GM12878 (cell line): ENCODE results near the gene NLRP6. TPM values are rescaled to one million over a fixed set of nuclear protein-coding genes. Genes with fewer than 3 reads are reported as not detected.

ENCODE experiments used
- DPF2 ChIP-seq: fragments of 450-650 bp; IDR thresholded peaks from 2 replicates; pipeline ENCODE4 v1.6.1; 2017; ENCODE audit warnings: mild to moderate bottlenecking
- EED ChIP-seq: sonication (generic); IDR thresholded peaks from 2 replicates; pipeline ENCODE4 v1.6.1; 2016; ENCODE audit warnings: antibody characterized with exemption, low read depth
- EP300 ChIP-seq, 2 experiments: fragments of 150-350 bp in 1 of 2; IDR thresholded peaks; 2 replicates each; pipeline ENCODE4 v1.6.1; 2011 to 2012; ENCODE audit warnings: low read depth in 2 of 2, low read length in 2 of 2, borderline replicate concordance in 1 of 2, improper control_type of control experiment in 1 of 2, inconsistent platforms in 1 of 2; ENCODE audit not compliant: control insufficient read depth in 1 of 2
- IKZF2 ChIP-seq, 2 experiments: fragments of 450-650 bp; IDR thresholded peaks; 2 replicates each; pipeline ENCODE4 v1.6.1; 2017; ENCODE audit warnings: mild to moderate bottlenecking in 2 of 2, moderate library complexity in 2 of 2
- KLF5 ChIP-seq: fragments of 450-650 bp; IDR thresholded peaks from 2 replicates; pipeline ENCODE4 v1.6.1; 2014; ENCODE audit warnings: mild to moderate bottlenecking; ENCODE audit not compliant: partially characterized antibody
- MAX ChIP-seq: IDR thresholded peaks from 2 replicates; pipeline ENCODE4 v1.6.1; 2012; ENCODE audit warnings: low read depth, low read length, improper control_type of control experiment
- MXI1 ChIP-seq: fragments of 150-350 bp; IDR thresholded peaks from 2 replicates; pipeline ENCODE4 v1.6.1; 2011; ENCODE audit warnings: low read depth, mild to moderate bottlenecking, inconsistent platforms, low read length, improper control_type of control experiment
- NR2C2 ChIP-seq: IDR thresholded peaks from 2 replicates; pipeline ENCODE4 v1.6.1; 2011; ENCODE audit warnings: borderline replicate concordance, low read depth; ENCODE audit not compliant: control insufficient read depth, insufficient read length
- NR2F1 ChIP-seq: fragments of 450-650 bp; conservative IDR thresholded peaks from 2 replicates; pipeline ENCODE4 v1.6.1; 2017; ENCODE audit warnings: mild to moderate bottlenecking
- PAX5 ChIP-seq: IDR thresholded peaks from 2 replicates; pipeline ENCODE4 v1.6.1; 2011; ENCODE audit warnings: low read depth, low read length, borderline replicate concordance
- PBX3 ChIP-seq: IDR thresholded peaks from 2 replicates; pipeline ENCODE4 v1.6.1; 2011; ENCODE audit warnings: mild to moderate bottlenecking, low read depth, low read length, moderate library complexity; ENCODE audit not compliant: insufficient replicate concordance
- STAT1 ChIP-seq: fragments of 450-650 bp; conservative IDR thresholded peaks from 2 replicates; pipeline ENCODE4 v1.6.1; 2014; ENCODE audit warnings: antibody characterized with exemption, mild to moderate bottlenecking
- TARDBP ChIP-seq: IDR thresholded peaks from 2 replicates; pipeline ENCODE4 v1.6.1; 2016; ENCODE audit warnings: borderline replicate concordance
- TCF12 ChIP-seq: IDR thresholded peaks from 2 replicates; pipeline ENCODE4 v1.6.1; 2011; ENCODE audit warnings: low read depth, mild to moderate bottlenecking, low read length
- WRNIP1 ChIP-seq: IDR thresholded peaks from 2 replicates; pipeline ENCODE4 v1.6.1; 2011; ENCODE audit warnings: low read depth, low read length, improper control_type of control experiment, borderline replicate concordance
- ZBTB11 ChIP-seq: fragments of 450-650 bp; formaldehyde crosslinking; IDR thresholded peaks from 2 replicates; pipeline ENCODE4 v1.5.0; 2022; ENCODE audit warnings: mild to moderate bottlenecking, missing genetic modification characterization
- ZBTB4 ChIP-seq: fragments of 450-650 bp; formaldehyde crosslinking; IDR thresholded peaks from 2 replicates; pipeline ENCODE4 v1.4.0; 2022; ENCODE audit warnings: mild to moderate bottlenecking, moderate library complexity
- ZNF217 ChIP-seq: fragments of 450-650 bp; IDR thresholded peaks from 2 replicates; pipeline ENCODE4 v1.6.1; 2017; ENCODE audit warnings: antibody characterized with exemption, mild to moderate bottlenecking
- ZNF687 ChIP-seq: fragments of 450-650 bp; IDR thresholded peaks from 2 replicates; pipeline ENCODE4 v1.6.1; 2017; ENCODE audit warnings: mild to moderate bottlenecking, moderate library complexity
- polyA plus RNA-seq, 11 experiments: library from polyadenylated mRNA; depleted of rRNA in 4 of 11; unstranded in 6 of 11; stranded (reverse) in 5 of 11; fragments of >200 nt; fragmentation: Nextera tagmentation in 4 of 11; fragmentation: Illumina TruSeq in 1 of 11; extraction: Ambion mirVana in 4 of 11; extraction: Trizol in 1 of 11; gene quantifications; 1 replicate in 1 of 11; 2 replicates in 10 of 11; pipeline versions ENCODE4 v1.2.1 to v1.2.3, GENCODE V29; 2011 to 2016; ENCODE audit warnings: inconsistent platforms in 2 of 11, missing spikeins in 2 of 11, low read depth in 1 of 11
- total RNA-seq, 4 experiments: library from RNA; depleted of rRNA in 3 of 4; stranded (reverse); fragments of >200 nt in 3 of 4; fragmentation: Illumina TruSeq in 1 of 4; extraction: Trizol in 1 of 4; gene quantifications; 2 replicates each; pipeline versions ENCODE4 v1.2.1 to v1.2.3, GENCODE V29; 2013 to 2021

NLRP6 gene
- total and polyA plus RNA-seq, 10 of the 15 experiments (the other 5 are each of a cell fraction or from before 2014, with no cell fraction given) = 0.03 to 0.11 TPM; not detected in 8

- TF ChIP-seq NR2C2 (no peak), TCF12 (0 out of 2 replicates have a peak, but pooled peaks have one; percentile 19), TARDBP (no peak), MAX (peak; percentile 66), EED (0 out of 2 replicates have a peak, but pooled peaks have one; percentile 14), IKZF2 (IDR thresholded peaks at IDR 0.05) (no peak), DPF2 (no peak), ZBTB4 (CRISPR knock-in tag) (no peak), ZNF217 (no peak), WRNIP1 (no peak), ZNF687 (peak; percentile 97), PAX5 (no peak), EP300 (IDR thresholded peaks at IDR 0.05; ENCODE audit: borderline replicate concordance in 1 of 2, control insufficient read depth in 1 of 2, low read depth in 2 of 2, low read length in 2 of 2) (no peak), KLF5 (no peak), NR2F1 (peak; percentile 38), STAT1 (no peak), ZBTB11 (CRISPR knock-in tag) (no peak), PBX3 (no peak), MXI1 (no peak)
Observed at GRCh38 chr11:330307-330693, 52.1 kb downstream of the NLRP6 start (continued).
